ENCODE data around the gene H2BW1.
"Not testable (repeated sequence)": the region's sequence is repeated elsewhere in the genome, so short reads cannot be mapped to it uniquely, and the experiment has no call there.

H2BW1 gene

GRCh38 chrX:104013606-104014005, at the start of gene H2BW1:
H2BW1 (minus strand) TSS chrX:104013708; CDS start chrX:104013576, 132 bp downstream.
- no peak for DNase-seq (ENCODE audit: insufficient read length, low spot score)
- TF ChIP-seq CTCF (IDR thresholded peaks at IDR 0.05; ENCODE audit: insufficient read depth, missing control alignments) = no peak
- no peak for FAIRE-seq

DNA sequence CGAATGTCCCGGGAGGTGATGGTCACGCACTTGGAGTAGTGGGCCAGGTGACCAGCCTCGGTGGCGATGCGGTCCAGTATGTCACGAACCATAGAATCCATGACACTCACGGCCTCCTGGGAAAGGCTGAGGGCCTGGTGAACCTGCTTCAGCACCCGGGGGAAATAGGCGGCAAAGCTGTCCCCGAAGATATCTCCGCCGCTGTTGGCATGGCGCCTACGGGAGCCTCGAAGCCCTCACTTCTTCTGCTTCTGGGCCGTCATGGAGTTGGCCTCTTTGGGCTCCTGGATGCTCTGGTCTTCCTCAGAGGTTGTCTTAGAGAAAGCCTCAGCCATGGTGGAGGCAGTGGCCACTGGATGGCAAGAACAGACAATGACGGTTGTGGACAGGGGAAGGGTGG, 49.1 kb upstream of the H2BW1 start:
- DNase-seq (ENCODE audit: insufficient read length, low spot score); FAIRE-seq: not testable (repeated sequence)

DNA sequence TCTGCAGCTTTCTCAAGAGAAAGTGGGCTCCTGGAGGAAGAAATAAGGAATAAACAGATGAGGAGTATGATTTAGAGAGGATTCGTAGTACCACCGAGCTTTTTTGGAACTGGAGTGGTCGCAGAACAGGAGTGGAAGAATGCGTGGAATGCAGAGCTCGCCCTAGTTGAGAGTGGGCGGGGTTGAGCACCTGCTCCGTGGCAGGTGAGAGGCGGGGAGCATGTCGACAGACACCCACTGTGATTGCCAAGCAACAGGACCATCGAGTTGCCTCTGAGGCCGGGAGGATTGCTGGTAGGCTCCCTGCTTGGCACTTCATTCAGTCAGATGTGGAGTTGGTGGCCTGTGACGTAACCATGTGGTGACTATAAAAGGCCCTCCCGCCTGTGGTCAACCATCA, 41.4 kb upstream of the H2BW1 start:
- not testable (repeated sequence) for FAIRE-seq; DNase-seq (ENCODE audit: insufficient read length, low spot score)

GRCh38 chrX:104047171-104047570, 33.7 kb upstream of the H2BW1 start:
- DNase-seq (ENCODE audit: insufficient read length, low spot score) (no peak), FAIRE-seq (no peak)
- no peak for TF ChIP-seq CTCF (IDR thresholded peaks at IDR 0.05; ENCODE audit: insufficient read depth, missing control alignments)

DNA sequence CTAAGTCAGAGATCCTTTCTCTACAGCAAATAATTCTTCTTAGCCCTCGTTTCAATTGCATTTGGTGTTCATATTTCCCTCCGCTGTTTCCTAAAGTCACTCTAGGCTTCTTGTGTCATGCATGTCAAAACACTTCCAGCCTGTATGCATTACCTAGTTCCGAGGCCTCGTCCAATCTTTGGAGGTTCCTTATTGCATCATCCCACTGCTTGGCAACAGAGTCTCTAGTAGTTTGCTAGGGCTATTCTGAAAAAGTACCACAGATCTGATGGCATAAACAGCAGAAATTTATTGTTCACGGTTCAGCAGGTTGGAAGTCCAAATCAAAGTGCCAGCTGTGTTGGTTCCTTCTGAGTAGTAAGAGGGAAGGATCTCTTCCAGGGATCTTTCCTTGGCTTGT, 32.1 kb upstream of the H2BW1 start:
- TF ChIP-seq CTCF (IDR thresholded peaks at IDR 0.05; ENCODE audit: insufficient read depth, missing control alignments) = no peak
- no peak for DNase-seq (ENCODE audit: insufficient read length, low spot score)
- FAIRE-seq = no peak

- no peak for FAIRE-seq
- no peak for DNase-seq (ENCODE audit: insufficient read length, low spot score)
- TF ChIP-seq CTCF (IDR thresholded peaks at IDR 0.05; ENCODE audit: insufficient read depth, missing control alignments) = no peak
Measured at GRCh38 chrX:104041003-104041402, 27.5 kb upstream of the H2BW1 start.

GRCh38 chrX:104039689-104040505, 26.4 kb upstream of the H2BW1 start, which contains the start of gene H2BW2:
H2BW2 (plus strand) TSS chrX:104039956; CDS start chrX:104039995, 39 bp downstream.
- TF ChIP-seq CTCF (IDR thresholded peaks at IDR 0.05; ENCODE audit: insufficient read depth, missing control alignments) = no peak
- FAIRE-seq (no peak), DNase-seq (ENCODE audit: insufficient read length, low spot score) (no peak)

- no peak for DNase-seq (ENCODE audit: insufficient read length, low spot score)
- no peak for TF ChIP-seq CTCF (IDR thresholded peaks at IDR 0.05; ENCODE audit: insufficient read depth, missing control alignments)
- FAIRE-seq = no peak
Measured at GRCh38 chrX:104018126-104018525, 4.6 kb upstream of the H2BW1 start.

DNA sequence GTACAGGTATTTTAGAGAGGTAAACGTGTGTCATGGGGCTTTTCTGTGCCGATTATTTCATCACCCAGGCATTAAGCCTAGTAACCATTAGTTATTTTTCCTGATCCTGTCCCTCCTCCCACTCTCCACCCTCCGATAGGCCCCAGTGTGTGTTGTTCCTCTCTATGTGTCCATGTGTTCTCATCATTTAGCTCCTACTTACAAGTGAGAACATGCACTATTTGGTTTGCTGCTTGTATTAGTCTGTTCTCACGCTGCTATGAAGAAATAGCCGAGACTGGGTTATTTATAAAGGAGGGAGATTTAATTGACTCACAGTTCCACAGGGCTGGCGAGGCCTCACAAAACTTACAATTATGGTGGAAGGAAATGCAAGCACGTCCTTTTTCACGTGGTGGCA, 2.1 kb upstream of the H2BW1 start:
- not testable (repeated sequence) for DNase-seq (ENCODE audit: insufficient read length, low spot score); FAIRE-seq
